Activated CD4-positive, alpha-beta T cell treated with anti-CD3 and anti-CD28 coated beads for 48 hours (primary cell): ENCODE results near the gene GNB1L.
"Not testable (repeated sequence)": the region's sequence is repeated elsewhere in the genome, so short reads cannot be mapped to it uniquely, and the experiment has no call there.

Experiments used
- DNase-seq: peaks from one replicate; pipeline ENCODE4 v3.0.0-alpha.2; 2020

Gene GNB1L

DNA sequence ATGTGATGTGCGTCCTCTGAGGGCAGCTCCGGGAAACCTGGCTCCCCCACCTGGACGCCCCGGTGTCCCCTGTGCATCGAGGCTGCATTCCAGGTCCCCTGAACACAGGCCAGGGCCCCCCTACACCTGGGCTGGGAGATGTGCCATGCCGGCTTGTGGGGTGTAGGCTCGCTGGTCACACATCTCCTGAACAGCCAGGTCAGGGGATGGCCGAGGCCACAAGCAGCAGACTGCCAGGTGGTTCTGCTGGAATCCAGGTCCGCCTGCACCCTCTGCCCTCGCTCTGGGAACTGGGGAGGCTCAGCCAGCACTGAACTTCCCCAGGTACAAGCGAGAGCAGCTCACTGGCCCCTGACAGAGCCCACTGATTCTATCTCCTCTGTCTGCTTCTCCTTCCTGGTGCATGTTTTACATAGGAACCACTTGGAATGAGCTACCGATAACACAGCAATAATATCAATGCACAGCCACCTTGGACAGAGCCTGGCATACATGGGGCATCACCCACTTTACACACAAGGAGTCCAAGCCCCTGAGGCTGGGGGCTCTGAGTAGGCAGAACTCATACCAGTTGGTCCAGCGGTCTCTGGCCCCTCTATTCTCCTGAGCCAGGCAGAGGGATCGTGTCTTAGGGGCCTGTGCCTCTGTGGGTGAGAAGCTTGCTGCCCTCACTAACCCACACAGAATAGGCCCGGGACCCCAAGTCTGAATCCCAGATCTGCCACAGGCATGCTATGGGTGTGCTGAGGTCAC lies 47.3 kb downstream of the GNB1L start:
- DNase-seq, result no peak

DNA sequence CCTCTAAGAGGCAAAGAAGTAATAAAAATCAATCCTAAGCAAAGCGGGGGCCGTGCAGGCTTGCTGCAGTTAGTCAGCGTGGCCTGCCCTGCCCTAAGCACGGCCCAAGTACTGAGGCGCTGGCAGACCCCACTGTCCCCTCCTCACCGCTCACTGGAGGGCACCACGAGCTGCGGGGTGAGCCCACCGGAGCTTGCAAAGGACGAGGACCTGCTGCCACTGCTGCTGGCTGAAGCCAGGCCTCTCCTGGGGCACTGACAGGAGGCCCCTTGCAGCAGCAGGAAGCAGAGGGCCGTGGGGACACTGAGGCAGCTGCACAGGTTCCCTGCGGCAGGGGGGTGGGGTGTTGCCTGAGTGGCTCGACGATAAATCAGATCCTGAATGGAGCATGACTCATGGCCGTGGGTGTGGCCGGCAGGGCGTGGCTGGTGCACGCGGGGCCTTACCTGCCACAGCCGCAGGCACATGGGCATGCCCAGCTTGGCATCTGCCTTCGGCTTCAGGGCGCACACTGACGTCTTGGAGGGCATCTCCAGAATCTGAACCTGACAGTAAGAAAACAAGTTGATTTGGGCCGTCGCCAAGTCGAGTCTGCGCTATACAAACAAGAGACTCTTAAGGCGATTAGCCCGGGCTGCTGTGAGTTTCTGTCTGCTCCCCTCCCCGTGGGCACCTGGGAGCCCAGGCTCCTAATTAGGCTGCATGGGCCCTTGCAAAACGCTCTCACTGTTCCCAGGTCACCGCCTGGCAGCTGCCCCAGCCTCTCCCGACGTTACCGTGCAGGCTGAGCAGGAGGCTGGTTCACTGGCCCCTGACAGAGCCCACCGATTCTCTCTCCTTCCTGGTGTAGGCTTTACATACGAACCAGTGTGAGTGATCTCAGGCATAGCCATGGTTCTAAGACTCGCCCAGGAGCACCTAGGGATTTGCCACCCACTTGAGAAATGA lies 48.2 kb downstream of the GNB1L start:
- DNase-seq, result no peak

DNA sequence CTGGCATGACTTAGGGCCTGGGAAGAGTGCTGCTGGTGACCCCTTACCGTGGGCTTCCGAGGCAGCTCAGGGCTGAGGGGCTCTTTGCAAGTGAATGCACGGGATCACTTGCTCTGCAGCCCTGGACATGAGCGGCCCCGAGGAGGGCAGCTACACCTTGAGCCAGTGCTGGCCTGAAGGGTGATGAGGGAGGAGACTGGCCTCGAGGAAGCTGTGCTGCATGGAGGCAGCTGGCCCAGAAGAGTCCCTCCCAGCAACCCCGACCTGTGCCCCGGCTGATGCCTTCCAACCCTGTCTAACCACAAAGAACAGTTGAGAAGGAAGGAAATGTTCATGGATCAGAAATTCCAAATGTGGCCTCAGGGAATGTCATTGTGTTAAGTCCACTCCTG lies 48.9 kb downstream of the GNB1L start:
- DNase-seq, result no peak

DNA sequence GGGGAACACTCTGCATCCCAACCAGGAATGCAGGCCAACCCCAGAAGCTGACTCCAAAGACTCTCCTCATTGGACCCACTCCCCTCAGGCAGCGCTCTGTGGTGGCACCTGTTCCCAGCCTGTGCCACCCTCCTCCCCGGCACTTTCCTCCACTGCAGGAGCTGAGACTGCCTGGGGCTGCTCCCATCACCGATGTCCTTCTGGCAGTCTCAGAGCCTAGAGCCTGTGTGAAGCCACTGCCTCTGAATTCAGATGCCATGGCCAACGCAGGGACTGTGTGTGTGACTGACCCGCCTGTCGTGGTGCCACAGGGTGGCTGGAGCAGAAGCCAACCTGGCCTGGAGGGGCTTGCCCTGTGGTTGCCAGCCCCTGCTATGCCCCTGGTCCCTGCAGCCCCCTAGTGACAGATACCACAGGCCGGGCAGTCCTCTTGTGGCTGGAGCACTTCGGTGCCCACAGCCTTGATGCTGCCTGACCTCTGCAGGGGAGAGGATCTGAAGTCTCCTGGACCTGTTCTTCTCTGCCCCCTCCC lies 50.9 kb downstream of the GNB1L start:
- DNase-seq, result no peak

DNA sequence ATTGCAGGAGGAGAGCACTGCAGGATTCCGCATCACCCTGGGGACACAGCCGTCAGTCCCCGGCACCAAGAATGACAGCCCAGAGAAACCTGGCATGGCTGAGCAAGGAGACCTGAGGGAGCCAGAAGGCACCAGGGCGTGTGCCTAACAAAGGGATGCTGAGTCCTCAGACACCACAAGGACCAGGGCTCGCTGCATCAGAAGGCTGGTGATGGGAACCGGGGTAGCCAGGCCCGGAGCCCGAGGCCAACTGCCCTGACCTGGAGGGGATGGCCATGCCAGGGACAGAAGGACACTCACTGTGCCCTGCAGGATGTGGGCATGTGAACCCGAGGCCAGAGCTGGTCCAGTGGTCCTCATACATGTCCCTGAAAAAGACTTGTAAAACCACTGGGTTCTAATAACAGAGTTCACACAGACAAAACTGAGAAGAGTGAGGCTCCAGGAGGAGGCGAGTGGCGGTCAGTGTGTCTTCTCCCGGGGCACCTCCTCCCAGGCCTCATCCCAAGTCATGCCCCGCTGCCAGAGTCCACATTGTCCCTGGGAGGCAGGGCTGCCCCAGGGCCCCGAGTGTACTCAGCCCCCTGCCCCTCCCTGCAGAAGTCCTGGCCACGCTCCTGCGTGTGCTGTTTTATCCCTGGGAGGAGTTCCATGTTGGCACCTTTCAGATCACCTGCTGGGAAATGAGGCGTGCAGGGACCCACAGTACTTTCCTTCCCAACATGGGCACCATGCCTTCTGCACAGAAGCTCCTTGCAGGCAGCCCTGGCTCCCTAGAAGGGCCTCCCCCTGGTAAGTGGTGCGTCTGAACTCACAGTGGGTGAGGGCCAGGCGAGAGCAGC lies 51.6 kb downstream of the GNB1L start:
- DNase-seq, result no peak

DNA sequence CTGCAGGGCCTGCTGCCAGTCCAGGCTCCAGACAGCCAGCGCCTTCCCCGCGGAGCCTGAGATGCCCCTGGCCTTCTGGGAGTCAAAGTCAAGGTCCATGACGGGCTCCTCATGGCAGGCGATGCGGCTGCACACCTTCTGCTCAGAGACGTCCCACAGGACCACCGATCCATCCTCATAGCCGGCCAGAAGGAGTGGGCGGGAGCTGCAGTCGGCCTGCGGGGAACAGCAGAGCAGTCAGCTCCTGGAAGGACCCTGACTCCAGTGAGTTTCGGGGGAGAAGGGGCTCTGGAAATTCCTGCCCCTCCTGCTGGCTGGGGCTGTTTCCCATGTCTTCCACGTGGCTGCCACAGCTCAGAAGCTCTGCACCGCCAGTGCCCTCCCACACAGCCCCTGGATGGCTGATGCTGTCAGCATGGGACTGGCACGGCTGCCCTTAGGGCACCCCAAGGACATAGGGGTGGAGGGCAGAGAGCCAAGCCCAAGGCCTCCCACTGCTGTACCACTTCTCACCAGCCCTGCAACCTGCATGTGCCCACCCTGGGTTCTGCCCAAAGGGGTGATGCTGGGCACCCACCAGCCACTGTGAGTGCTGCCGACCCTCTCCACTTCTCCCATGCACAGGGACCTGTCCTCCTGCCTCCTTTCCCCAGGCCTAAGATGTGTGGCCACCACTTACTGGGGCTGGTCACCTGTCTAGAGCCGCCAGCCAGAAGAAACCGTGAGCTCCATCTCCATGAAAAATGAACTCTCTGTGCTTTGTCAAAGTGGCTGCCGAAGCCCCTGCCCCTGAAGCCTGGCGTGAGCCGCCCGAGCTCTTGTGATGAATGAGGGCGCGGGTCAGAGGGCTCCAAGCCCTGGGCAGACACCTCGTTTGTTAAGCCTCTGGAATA lies 52.4 kb downstream of the GNB1L start:
- no peak for DNase-seq

DNA sequence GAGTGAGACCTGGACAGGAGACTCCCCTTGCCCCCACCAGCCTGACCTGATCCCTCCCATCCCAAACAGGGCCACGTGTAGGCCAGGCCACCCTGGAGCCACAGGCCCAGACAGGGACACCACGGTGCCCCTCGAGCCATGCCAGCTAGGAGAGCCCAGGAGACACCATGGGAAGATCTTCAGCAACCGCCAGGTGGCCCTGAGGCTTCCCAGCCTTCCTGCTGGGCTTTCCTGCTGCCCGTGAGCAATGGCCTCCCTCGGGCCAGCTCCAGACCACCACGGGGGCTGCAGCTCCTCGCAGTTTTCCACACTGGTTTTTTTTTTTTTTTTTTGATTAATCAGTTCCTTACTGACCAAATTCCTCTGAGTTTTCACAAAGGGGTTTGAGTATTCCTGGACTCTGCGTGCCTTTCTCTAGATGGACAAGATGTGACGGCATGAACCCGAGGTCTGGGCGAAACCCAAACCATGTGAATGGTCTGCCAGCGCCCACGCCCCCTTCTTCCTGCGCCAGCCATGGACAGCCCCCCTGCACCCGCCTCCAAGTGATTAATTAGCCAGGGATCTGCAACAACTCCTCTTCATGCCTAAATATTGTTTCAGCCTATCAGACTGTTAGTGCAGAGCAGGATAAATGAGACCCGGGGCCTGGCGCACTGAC lies 53.2 kb downstream of the GNB1L start:
- no peak for DNase-seq

DNA sequence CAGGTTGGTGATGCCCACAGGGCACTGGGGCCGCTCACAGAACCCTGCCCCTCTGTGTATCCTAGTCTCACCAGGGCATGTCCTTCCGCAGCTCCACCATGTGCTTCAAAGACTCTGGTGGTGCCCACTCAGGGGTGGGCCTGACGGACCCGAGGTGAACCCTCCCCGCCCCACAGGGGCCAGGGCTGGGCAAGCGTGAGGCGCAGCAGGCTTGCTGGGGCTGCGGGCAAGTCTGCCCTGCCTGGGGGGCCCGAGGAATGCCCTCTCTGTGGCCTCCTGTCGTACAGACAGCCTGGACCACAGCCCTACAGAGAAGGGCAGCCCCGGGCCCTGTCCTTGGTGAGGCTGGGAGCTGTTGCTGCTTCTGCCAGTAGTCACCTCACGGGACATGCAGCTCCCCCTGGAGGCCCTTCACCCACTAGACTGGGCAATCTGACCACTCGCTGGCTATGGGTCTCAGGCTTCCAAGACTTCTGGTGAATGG lies 53.9 kb downstream of the GNB1L start:
- DNase-seq, result no peak

DNA sequence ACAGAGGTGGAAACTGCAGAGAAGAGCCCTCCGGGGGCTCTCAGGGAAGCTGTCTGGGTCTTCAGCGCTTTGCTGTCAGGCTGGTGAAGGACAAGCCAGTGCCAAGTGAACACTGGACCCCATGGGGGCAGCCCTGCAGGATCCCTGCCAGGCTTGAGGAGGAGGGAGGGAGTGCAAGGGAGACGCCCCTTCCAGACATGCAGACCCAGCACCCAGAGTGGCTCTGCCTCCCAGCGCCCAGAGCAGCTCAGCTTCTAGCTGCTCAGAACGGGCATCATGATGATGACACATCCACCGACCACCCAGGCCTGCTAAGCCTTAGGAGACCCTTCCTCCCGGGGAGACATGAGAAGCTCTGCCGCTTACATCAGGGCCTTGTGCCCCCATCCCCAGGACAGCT lies 54.4 kb downstream of the GNB1L start:
- DNase-seq, result no peak

DNA sequence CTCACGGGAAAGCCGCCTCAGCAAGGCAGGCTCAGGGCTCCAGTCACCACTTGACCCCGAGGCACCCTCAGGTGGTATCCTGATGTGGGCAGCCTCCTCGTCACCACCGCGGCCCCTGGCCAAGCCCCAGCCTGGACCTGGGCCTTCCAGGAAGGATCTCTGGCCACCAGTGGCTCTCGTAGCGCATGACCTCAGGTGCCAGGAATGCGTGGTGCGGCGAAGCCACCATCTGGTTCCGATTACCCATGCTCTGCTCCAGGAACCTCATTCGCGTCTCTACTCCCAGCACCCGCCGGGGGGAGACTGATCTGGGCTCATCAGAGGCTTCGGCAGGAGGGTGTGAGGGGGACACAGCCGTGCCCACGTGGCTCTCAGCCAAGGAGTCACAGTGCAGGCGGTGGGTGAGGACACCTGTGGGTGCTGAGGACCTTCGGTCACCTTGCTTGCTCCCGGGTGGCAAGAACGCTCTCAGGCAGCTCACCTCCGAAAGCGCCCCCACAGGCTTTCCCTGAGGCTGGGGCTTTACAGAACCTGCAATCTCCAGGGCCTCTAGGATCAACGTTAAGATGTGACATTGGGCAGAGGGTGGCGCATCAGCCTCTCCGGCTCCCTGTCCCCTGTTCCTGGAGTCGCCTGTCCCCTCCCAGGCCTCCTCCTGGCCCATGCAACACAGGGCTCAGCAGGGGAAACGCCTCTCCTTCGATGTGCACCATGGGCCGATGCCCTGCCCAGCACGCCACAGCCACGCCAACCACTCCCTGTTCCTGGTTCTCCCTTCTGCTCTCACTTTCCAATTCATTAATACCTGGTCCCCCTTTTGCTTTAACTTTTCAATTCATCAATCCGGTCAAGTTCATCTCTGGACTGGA lies 55.1 kb downstream of the GNB1L start:
- DNase-seq, result no peak

DNA sequence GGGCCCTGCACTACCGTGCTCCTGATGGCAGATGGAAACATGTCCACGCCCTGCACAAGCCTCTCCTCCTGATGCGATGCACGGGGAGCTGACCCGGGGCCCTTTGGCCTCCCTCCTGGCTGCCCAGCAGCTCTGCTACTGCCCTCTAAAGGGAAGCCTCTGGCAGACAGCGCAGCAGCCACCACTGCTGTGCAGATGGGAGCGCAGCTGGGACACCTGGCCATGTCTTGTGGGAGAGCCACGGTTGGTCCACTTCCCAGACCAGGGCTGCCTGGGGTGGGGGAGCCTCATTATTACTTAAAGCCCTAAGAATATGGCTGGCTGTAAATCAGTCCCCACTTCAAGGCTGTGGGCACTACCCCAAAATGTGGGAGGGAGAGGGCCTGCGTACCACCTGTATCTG lies 55.8 kb downstream of the GNB1L start:
- no peak for DNase-seq

DNA sequence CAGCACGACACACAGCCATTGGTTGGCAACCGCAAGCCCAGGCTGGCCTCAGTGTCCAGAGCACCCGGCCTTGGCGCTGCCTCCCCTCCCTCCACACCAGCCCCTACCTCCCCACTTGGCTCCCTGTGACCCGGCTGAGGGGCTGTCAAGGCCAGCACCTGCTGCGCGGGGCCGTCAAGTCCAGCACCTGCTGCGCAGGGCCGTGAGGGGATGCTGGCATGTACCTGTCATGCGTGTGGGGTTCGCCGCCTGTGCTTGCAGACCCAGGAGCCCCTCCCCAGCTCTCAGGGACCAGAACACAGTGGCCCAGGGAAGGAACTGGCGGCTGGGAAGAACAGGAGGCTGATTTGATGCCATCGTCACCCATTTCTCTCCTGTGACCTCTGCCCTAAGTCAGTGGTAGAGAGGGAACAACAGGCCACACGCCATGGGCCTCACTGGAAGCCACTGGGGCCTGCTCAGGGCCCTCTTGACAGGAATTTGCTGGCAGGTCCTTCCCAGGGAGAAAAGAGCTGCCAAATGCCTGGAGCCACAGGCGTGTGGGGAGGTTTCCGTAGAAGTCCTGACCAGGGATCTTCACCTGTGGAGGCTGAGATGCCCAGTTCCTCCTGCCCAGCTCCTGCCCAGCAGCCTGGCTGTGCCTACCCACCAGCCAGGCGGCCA lies 56.5 kb downstream of the GNB1L start:
- DNase-seq, result no peak

DNA sequence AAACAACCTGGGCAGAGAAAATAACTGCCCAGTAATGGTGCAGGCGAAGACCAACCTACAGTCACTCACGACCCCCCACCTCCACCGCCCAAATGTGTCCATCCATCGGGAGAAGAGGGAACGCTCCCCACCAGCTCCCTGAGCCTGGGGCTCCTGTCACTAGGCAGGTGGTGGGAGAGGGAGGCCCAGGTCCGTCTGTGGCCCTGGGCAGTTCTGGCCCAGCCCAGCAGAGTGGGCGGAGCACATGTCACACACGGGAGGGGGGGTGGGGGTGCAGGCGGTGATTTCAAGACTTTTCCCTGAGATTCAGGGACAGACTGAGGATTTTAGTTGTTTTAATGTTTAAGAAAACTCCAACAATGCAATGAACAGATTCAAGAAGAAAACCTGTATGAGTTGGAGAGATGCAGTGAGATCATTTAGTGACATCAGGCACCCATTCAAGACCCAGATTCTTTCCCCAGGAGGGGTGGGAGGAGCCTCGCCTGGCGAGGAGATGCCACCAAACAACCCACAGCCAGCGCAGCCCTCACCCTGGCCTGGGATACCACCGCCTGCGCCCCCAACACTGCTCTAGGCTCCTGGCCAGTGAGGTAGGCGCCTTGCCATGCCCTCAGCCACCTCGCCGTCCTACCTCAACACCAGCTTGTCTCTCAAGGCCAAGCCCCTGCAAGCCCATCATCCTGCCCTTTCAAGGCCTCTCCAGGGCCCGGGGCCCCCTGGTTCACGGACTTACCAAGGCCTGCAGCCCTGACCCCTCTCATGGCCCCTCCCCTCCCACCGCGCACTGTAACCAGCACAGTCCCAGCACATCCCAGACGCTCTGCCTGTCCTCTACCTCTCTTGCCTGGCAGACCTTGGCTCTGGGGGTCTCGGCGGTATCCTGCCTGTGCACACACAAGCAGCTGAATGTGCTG lies 57.3 kb downstream of the GNB1L start:
- no peak for DNase-seq

DNA sequence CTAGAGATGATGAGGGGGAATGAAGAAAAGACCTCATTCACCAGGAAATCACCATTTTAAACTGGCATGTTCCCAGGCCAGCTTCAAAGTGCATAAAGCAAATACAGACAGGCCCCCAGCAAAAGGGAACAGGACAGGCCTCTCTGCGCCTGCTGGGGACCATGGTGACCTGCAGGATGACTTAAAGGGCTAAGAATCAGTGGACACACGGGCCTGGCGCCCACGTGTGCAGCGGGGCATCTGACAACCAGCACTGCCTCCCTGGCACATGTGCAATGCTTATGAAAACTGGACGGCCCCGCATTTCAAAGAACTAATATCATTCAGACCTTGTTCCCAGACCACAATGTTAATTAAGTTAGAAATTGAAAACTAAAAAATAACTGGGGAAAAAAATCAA lies 58.5 kb downstream of the GNB1L start:
- DNase-seq, result no peak

DNA sequence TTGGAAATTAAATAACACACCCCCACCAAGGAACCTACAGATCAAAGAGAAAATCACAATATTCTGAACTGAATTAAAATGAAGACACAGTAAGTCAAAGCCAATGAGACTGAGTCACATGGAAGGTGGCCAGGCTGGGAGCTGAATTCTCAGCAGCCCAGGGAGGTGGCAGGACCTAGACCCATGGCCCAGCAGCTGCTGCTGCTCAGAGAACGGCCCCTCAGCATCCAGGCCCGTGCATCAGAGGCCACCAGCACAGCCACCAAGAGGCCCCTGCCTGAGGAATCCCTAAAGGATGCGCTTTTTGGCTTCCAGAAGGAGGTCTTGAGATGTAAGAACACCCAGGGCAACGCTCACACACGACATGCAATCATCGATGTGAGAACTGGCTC lies 59.1 kb downstream of the GNB1L start:
- DNase-seq, result no peak

DNA sequence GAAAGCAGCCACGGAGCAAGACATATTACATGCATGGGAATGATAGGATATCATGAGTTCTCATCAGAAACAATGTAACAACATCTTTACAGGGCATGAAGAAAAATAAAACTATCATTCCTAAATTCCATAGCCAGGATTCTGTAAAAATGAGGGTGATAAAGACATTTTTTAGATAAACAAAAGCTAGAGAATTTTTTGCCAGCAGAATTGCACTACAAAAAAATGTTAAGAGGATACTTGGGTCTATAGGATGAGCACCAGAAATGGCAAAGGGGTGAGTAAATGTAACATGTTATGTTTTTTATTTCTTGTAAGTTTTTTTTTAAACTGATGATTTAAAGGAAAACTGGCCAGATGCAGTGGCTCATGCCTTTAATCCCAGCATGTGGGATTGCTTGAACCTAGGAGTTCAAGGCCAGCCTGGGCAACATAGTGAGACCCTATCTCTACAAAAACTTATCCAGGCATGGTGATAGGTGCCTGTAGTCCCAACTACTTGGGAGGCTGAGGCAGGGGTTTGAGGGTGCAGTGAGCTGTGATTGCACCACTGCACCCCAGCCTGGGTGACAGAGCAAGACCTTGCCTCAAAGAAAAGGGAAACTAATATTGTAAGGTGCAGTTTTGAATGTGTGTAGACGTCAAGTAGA lies 60.9 kb downstream of the GNB1L start:
- DNase-seq, result no peak

DNA sequence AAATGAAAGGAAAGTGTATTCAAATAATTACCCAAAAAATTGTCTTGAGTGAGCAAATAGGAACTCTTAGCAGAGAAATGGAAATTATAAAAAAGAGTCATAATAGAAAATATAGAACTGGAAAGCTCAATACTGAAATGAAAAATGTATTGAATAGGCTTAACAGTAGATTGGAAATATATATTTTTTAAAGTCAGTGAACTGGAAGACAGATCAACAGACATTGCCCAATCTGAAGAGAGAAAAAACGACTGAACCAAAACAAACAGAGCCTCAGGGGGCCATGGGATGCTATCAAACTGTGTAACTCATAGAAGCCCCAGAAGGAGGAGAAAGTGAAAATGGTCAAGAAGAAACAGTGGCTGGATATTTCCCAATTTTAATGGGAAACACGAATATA lies 61.5 kb downstream of the GNB1L start:
- DNase-seq, result no peak

DNA sequence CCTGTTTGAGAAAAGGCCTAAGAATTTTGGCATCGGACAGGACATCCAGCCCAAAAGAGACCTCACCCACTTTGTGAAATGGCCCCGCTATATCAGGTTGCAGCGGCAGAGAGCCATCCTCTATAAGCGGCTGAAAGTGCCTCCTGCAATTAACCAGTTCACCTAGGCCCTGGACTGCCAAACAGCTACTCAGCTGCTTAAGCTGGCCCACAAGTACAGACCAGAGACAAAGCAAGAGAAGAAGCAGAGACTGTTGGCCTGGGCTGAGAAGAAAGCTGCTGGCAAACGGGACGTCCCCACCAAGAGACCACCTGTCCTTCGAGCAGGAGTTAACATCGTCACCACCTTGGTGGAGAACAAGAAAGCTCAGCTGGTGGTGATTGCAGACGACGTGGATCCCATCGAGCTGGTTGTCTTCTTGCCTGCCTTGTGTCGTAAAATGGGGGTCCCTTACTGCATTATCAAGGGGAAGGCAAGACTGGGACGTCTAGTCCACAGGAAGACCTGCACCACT lies 62.2 kb downstream of the GNB1L start:
- not testable (repeated sequence) for DNase-seq
